Stimulated activated CD4-positive, alpha-beta T cell treated with anti-CD3 and anti-CD28 coated beads, Interleukin-4, amount 100 ng/mL, for 4 hours (primary cell): ENCODE data around the gene THAP12.
"Not testable (repeated sequence)": the region's sequence is repeated elsewhere in the genome, so short reads cannot be mapped to it uniquely, and the experiment has no call there.

Experiments used
- DNase-seq, 2 experiments: peaks; one replicate each; pipeline ENCODE4 v3.0.0-alpha.2; 2020

THAP12 gene

DNA sequence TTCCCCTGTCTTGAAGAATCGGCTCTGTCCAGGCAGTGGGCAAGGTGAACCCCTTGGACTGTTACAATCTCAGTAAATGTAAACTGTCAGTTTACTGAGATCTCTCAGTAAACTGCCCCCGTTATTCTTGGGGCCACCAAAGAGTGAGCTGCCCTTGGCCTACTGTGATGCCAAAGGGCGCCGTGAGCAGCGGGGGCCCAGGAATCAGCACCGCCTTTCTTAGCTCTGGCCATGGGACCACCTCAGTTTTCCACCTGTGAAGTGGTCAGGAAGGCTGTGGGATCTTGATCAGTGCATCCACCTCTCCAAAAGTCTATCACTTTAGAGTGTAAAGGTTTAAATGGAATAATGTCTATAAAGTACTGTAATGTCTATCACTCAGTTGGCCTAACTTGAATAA is 57.1 kb downstream of the THAP12 start:
- DNase-seq, result no peak

DNA sequence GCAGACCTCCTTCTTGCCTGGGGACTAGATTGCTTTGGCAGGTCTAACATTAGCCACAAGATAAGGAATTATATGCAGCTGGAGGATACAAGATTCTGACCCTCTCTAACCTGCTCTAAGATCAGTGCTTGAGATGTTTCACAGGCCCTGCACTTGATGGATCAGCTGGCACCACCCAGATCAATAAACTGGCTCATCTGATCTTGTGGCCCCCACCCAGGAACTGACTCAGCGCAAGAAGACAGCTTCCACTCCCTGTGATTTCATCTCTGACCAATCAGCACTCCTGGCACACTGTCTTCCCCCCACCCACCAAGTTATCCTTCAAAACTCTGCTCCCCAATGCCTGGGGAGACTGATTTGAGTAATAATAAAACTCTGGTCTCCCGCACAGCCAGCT is 57.6 kb downstream of the THAP12 start:
- DNase-seq, result not testable (repeated sequence)

DNA sequence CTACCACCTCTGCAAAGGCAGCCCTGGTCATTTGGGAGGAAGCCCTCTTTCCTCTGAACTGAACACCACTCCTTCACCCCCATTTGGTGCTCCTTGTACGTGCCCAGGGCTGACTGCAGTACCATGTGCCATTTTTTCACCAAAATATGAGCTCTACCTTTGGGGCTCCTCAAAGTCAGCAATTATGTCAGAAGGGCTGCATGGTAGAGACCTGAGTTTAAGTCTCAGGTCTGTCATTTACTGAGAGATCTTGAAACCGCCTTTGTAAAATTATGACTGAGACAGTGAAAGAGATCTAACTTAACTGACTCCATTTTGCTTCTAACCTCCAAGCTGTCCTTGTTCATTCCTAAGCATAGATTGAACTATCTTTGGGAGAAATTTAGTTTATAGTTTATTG is 58.0 kb downstream of the THAP12 start:
- no peak for DNase-seq

DNA sequence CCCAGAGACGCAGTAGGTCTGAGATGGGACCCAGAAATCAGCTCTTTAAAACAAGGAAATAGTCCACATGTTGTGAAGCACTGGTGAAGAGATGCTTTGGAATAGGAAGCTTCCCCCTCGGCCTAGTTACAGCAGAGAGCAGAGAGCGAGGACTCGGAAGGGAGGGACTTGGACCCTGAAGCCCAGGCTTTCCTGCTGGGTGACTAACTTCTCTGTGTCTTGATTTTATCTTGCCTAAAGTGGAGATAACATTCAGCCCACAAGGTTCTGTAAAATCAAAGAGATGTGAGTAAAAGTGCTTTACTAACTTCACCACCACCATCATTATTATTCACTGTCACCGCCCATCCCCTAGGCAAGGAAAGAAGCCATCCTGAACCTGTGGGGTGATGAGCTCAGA is 58.4 kb downstream of the THAP12 start:
- DNase-seq, result no peak

DNA sequence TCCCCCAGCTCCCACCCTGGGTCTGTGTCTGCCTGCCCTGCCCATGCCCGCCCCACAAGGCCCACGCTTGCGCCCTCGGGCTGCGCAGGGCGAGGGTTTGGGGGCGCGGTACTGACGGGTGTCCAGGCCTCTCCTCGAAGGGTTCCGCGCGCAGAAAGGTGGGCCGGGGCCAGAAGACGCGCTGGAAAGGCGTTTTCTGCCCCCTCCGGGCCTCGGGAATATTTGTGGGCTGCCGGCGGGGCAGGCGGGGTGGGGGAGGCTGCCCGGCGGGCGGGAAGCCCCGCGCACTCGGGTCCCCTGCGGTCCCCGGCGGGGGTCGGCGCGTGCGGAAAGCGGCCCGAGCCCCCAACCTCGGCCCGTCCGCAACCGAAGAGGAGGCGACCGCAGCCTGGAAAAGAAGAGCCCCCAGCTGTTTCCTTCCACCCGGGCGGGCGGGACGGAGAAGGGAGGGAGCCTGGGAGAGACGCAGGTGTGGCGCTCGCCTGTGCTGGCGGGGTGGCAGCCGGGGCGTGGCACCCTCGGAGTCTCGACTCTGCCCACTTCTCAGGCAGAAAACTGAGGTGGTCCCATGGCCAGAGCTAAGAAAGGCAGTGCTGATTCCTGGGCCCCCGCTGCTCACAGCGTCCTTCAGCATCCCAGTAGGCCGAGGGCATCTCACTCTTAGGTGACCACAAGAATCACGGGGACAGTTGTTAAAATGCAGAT is 59.0 kb downstream of the THAP12 start:
- no peak for DNase-seq

DNA sequence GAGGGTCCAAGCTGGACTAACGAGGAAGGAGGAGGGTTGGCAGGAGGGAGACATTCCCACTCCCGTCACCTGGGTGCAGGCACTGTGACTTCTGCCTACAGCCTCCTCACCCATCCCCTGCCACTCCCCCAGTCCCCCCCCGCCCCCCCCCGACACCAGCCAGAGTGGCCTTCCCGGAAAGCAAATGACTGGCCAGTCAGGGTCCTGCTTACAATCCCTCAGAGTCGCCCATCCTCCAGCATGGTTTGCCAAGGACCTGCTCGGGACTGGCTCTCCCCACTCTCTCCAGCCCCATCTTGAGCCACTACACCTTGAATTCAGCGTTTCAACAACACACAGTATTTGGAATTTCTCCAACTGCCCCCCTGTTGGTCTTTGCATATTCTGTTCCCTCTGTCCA is 59.6 kb downstream of the THAP12 start:
- no peak for DNase-seq

DNA sequence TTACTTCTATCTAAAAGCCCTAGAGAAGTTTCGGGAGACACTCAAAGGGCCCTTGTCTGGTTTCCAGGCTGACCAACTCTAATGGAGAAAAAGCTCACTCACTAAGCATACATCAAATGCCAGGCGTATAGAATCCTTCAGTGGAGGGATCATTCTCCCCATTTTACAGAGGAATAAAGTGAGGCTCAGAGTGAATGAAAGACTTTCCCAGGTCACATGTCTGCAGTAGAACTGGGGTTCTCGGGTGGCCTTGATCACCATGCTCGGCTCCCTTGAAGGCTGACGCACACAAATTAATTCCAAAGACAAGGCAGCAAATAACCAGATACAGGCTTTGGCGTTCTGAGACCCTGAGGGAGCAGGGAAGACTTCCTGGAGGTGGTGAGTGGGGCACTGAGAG is 60.0 kb downstream of the THAP12 start:
- no peak for DNase-seq

DNA sequence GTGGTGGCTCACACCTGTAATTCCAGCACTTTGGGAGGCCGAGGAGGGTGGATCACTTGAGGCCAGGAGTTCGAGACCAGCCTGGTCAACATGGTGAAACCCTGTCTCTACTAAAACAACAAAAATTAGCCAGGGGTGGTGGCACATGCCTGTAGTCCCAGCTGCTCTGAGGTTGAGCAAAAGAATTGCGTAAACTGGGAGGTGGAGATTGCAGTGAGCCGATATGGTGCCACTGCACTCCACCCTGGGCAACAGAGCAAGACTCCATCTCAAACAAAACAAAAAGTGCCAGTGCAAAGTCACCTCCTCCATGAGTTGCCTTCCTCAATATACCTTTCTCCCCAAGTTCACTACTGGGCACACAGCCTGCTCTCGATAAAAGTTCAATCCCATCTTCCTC is 61.1 kb downstream of the THAP12 start:
- not testable (repeated sequence) for DNase-seq

DNA sequence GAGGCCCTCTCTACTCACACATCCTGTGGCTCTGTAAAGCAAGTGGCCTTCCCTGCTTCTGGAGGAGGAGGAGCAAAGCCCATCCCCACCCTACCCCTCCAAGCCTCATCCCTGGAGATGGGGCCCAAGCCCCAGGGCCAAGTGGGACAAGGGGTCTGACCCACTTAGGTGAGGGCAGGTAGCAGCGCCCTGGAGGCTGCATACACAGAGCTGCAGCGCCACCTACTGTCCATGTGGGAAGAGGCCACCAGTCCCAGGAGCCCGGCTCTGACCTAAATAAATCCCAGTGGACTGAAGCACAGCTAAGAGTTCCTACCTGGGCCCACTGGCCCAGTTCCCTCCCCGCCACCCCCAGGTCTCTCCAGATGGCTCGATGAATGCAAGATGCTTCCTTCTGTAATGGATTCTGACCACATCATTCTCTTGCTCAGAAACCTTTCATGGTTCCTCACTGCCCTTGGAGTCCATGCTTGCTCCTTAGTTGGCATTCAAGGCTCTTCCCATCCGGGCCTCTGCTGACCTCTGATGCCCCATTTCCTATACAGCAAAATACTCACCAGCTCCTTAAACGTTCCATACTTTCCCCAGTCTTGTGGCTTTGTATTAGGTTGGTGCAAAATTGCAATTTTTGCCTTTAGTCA is 62.1 kb downstream of the THAP12 start:
- peak; percentile 74 to 83 for DNase-seq

DNA sequence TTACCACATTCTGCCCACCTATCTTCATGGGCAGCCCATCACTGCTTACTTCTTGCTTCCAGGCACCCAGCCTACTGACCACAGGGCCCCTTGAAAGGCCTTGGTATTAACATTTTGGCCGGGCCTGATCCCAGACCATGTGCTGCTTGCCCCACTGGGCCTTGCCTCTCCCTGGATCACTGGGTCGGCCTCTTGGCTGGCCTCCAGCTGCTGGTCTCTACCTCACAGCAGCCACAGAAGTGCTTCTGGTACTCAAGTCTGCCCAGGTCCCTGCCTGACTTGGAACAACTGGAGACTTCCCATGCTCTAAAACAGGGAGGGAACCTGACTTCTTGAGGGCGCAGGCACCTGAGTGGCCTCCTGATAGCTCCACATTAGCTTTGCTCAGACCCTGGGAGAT is 63.6 kb downstream of the THAP12 start:
- no peak for DNase-seq

DNA sequence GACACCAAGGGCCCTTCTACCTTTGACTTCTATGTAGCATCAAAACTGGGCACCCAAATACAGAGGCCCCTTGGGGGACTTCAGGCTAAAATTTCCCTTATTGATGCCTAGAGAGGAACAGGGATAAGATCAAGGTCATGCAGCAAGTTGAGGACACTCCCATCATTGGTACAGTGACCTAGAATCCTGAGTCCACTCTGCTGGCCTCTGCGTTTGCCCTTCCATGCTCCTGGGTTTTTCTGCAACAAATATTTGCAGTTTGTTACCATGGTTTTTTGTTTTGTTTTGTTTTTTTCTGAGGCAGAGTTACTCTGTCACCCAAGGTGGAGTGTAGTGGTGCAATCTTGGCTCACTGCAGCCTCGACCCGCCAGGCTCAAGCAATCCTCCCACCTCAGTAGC is 64.2 kb downstream of the THAP12 start:
- no peak for DNase-seq

DNA sequence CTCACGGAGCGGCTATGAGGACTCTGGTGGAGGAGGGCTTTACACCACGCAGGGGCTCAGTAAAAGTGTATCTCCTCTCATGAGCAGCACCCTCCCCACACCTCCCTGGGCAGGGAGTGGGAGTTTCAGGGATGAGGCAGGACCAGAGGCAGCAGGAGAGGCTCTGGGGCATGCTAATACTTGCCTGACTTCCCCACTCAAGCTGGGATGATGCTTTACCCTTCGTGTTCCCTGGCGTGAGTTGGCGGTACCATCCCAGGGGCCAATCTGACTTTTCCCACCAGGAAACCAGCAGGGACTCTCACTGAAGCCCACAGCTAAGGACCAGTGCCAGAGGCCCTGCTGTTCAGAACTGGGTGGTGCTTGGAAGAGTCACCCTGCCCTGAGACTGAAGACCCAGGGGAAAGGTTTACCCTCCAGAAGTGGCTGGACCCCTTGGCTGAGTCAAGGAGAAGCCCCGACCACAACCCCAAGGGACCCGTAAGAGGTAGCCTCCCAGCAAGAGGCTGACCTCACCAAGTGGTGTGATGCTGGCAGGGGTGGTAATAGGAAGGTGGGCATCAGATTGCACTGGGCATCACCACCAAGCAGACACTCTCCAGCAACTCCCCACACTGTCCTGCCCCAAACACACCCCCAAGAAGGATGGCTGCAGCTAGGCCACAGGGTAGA is 65.6 kb downstream of the THAP12 start:
- DNase-seq, result no peak

DNA sequence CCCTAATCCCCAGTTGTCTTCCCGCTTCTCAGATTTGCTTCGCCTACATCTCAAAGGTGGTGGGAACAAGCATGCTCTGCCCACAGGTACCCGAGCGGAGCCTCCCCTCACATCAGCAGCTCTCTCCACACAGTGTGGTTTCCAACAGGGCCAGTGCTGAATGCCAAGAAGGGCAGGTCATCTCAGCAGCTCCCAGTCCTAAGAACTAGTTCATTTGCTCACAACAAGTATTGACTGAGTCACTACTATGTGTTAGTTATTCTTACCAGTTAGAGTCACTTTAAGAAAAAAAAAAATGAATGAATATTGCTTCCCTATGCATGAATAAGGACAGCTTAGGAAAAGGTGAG is 66.2 kb downstream of the THAP12 start:
- no peak for DNase-seq

DNA sequence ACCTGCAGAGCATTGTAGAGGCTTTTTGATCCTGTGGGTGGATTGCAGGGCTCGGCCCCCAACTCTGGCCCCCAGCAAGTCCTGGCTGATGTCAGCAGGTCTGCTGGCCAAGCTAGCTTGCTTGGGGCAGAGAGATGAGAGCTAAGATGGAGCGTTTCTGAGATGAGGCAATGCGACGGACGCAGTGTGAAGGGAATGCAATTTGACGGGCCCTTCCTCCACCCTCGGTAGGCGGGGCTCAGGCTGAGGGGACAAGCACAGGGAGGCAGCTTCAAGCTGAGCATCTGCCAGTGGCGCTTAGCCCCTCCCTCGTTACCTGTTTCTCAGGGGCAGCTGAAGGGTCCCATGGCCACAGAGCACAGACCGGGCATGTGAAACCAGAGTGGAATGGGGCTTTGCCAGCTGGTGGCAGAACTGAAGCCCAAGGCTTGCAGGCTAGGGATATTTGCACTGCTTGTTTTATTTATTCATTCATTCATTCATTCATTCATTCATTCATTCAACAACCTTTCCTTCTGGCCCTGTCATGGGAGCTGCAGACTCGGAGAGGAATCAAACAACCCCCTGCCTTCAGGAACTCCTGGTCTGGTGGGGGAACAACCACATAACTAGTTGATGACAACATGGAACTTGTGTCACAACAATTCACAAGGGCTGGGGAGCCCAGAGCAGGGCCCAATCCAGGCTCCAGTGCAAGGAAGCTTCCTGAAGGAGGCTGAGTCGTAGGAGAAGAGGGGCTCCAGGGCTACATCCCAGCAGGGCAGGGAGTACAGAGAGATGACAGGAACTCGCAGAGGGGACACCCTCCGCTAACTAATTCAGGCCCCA is 66.8 kb downstream of the THAP12 start:
- no peak for DNase-seq

DNA sequence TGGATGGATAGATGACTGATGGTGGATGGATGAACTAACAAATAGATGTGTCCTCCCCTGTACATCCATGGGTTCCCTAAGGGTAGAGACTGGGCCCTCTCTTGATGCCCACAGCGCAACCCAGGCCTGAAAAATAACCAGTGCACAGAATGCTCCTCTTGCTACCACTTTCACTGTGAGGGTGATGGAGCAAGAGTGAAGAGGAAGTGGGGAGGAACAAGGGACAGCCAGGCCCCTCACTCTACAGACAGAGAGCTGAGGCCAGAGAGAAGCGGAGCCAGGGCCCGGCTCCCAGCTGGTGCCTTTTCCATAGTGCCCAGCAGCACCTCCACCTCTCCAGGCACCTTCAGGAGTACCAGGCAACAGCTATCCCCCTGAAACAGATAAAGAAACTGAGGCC is 67.7 kb downstream of the THAP12 start:
- no peak for DNase-seq

DNA sequence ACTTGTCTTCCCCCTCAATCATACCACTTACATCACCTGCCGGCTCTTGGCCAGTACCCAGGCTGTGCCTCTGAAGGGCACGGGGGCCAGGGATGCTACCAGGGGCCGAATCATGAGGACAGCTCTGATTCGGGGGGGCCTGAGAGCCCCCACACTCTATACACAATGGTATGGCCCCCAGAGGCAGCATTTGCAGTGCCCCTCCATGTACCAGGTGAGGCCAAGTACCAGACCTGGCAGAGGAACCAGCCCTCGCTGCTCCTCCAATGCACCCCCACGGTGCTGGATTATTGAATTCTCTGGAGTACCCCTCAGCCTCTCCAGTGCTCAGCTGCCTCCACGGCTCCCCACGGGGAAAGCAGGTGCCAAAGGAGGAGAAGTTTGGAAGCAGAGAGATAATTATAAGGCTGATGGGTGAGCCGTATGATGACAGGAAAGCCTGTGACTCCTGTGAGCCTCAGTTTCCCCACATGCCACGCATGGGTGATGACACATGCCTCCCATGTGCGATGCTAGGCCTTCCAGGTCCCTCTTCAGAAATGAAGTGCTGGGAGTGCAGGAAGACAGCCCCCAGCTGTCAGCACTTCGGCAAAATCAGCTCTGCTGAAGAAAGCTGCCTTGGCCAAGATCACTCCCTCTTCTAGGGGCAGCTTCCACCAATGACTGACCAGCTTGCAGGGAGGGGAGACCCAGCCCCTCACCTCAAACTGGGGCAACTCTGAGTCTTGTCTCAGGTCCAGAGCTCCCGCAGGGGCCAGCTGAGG is 69.9 kb downstream of the THAP12 start:
- no peak for DNase-seq

DNA sequence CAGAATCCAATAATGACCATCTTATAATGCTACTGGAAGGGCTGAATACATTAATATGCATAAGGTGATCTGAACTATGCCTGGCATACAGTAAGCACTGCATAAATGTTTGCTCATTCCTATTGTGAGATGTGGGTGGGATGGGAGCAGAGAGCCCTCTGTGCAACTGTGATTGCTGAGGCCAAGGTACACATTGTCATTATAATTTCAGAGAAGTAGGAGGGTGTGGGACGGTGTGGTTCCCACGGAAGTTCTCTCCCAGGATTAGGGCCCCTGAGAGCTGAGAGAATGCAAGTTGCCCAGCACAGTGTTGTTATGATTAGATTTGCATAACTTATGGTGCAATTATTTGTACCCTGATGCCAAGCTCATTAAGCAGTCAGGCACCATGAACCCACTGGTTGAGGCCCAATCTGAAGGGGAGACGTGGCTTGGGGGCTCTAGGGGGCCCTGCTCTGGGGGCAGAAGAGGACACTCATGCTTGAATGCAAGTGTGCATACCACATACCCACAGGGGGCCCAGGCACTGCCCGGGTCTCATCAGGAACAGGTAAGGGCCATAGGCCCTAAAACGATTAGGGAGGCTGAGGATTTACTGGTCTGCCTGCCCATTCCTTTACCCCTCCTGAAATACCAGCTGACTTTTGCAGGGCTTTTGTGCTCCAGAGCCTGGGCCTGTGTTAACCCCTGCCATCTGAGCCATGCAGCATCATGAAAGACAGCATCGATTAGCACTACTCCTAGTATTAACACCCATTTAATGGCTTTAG is 72.8 kb downstream of the THAP12 start:
- DNase-seq, result no peak

DNA sequence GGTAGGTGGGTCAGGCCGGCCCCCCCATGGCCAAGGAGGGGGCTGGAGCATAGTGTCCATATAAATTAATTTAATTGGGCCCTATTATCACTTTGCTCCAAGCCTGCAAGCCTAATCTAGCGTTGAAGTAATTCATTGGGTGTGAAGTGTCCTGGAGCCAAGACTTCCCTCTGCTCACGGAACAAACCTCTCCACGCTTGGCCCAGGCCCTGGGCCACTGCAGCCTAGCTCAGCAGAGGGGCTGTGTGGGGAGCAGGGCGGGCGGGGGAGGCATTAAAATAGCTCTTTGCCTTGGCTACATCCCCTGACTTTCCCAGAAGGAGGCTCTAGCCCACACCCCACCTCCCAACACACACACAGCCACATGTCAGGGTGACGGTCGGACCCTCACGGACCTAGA is 73.5 kb downstream of the THAP12 start:
- no peak for DNase-seq

DNA sequence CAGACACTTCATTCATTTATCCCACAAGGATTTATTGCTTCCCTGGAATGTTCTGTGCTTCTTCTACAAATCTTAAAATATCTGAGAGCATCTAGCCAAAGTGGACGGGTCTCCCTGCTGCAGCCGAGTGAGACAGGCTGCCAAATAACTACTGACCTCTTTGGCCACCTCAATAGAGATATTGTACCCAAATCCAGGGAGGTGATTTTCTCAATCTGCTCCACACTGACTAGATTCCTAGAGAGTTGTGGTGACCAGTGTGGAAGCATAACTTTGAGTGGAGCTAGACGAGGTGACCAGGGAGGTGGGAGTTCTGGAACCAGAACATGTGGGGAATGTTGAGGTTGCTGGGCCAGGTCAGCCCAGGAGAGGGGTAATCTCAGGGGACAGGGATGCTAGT is 77.5 kb downstream of the THAP12 start:
- DNase-seq, result no peak

DNA sequence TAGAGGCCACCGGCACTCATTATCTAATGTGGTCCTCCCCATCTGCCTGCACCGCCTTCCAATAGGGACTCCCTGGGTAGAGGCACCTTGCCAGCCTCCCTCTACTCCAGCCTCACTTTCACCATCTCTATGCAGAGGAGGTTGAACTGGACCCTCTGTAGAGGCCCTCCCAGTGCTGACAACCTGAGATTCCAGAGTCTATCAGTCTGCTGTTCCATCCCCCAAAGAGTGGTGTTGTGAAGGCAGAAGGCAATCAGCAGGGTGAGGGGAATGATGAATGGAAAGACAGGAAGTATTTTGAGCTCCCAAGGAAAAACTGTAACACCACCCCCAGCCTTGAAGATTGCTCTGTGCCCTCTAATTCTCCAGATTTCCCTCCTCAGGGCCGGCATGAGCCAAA is 77.9 kb downstream of the THAP12 start:
- DNase-seq, result no peak
